ENCODE data around the gene ZFHX3.
"Not testable (repeated sequence)": the region's sequence is repeated elsewhere in the genome, so short reads cannot be mapped to it uniquely, and the experiment has no call there.

The ZFHX3 gene

GRCh38 chr16:72992142-72992601 lies 55.8 kb downstream of the ZFHX3 start:
- DNase-seq, result no peak

DNA sequence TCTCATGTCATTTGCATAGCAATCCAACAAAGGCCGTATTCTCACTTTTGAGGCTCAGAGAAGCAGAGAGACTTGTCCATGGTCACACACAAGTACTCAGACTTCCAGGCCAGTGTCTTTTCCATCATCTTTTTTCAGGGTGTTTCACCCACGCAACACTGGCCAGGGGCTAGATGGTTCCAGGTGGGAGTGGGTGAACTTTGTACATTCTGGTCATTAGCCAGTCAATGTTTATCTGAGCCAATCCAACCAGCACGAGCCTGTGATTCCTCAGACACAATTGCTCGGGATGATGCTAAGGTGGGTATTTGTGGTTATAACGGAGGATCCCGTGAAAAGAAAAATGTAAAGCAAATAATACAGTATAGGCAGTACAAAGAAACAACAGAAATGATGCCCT lies 56.3 kb downstream of the ZFHX3 start:
- no peak for DNase-seq

GRCh38 chr16:72991211-72991610 lies 56.7 kb downstream of the ZFHX3 start:
- no peak for DNase-seq

GRCh38 chr16:72990571-72990970 lies 57.4 kb downstream of the ZFHX3 start:
- no peak for DNase-seq

GRCh38 chr16:72989579-72990551 lies 58.1 kb downstream of the ZFHX3 start:
- DNase-seq, result no peak

DNA sequence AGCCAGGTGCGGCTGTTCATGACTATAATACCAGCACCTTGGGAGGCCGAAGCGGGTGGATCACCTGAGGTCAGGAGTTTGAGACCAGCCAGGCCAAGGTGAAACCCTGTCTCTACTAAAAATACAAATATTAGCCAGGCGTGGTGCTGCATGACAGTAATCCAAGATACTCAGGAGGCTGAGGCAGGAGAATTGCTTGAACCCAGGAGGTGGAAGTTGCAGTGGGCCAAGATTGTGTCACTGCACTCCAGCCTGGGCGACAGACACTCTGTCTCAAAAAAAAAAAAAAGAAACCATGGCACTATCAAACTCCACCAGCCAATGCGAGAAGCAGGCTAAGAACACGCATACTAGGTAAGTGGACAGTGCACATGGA lies 58.7 kb downstream of the ZFHX3 start:
- DNase-seq, result not testable (repeated sequence)

GRCh38 chr16:72988569-72988968 lies 59.4 kb downstream of the ZFHX3 start:
- no peak for DNase-seq

GRCh38 chr16:72987480-72987901 lies 60.4 kb downstream of the ZFHX3 start:
- no peak for DNase-seq

- no peak for DNase-seq
Measured at GRCh38 chr16:72985995-72986394, 61.9 kb downstream of the ZFHX3 start.

DNA sequence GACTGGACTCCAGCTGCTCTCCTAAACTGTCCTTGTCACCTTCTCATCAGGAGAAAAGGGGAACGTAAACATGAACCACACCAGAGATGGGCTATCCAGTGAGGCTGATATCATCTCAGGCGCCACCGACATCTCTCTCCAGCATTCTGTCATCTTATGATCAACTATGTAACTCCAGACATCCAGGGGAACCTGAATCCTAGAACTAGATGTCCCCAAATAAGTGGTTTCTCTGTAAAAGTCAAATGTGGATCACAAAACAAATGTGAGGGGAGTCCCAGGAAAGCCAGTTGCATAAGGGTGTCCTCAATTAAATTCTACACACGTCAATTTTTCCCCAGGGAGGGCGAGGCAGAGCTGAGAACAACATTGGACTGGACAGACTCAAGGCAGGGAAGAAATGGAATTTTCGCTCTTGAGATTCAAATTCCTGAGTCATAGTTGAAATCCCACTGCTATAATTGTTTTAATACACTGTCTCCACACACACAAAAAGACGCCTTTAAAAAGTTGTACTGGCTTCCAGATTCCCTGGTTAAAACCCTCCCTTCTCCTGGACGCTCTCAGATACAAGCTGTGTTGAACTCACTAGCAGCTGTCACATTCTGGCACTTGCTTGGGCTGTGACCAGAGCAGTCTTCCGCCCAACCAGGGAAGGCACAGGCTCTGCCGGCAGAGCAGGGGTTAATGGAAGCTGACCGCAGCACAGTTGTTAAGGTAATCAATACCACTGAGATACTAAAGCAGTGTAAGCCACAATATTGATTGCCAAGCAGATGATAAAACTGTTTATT lies 62.6 kb downstream of the ZFHX3 start:
- no peak for DNase-seq

- DNase-seq, result no peak
Measured at GRCh38 chr16:72983728-72984350, 64.1 kb downstream of the ZFHX3 start.

- DNase-seq, result no peak
Measured at GRCh38 chr16:72983241-72983640, 64.7 kb downstream of the ZFHX3 start.

- no peak for DNase-seq
Measured at GRCh38 chr16:72979974-72980373, 68.0 kb downstream of the ZFHX3 start.

- no peak for DNase-seq
Measured at GRCh38 chr16:72978212-72978611, 69.7 kb downstream of the ZFHX3 start.

- no peak for DNase-seq
Measured at GRCh38 chr16:72977127-72977526, 70.8 kb downstream of the ZFHX3 start.

- DNase-seq, result no peak
Measured at GRCh38 chr16:72976438-72977064, 71.4 kb downstream of the ZFHX3 start.

- no peak for DNase-seq
Measured at GRCh38 chr16:72975809-72976437, 72.0 kb downstream of the ZFHX3 start.

GRCh38 chr16:72974142-72974769 lies 73.7 kb downstream of the ZFHX3 start:
- DNase-seq, result peak; percentile 74

DNA sequence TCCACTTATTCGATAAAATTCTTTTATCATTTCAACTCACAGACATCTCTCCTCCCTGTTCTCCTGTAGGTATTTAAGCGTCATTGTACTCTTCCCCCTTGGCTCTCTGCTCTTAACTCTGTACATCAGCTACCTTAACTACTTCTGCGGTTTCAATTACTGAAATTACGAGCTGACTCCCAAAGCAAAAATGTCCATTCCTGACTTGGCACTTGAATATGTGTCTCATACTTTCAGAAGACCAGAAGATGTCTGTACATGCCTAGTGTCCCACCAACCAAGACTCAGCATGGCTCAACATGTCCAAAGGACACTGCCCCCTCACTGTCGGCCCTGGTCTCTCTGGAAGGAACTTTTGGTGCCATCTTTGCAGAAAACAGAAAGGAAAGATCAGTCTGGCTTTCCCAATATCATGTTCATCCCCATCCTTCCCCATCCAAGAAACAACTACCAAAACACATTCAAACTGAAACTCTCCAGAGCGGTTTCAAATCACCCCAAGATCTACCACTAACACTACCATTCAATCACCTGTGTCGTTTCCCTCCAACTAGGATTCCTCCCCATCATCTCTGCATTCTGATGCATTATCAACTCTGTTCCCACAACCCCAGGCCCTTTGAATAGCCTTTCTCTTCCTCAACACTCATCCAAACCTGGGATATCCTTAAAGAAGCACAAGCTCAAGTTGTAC lies 74.9 kb downstream of the ZFHX3 start:
- DNase-seq, result no peak

- no peak for DNase-seq
Measured at GRCh38 chr16:72971370-72971769, 76.6 kb downstream of the ZFHX3 start.

DNA sequence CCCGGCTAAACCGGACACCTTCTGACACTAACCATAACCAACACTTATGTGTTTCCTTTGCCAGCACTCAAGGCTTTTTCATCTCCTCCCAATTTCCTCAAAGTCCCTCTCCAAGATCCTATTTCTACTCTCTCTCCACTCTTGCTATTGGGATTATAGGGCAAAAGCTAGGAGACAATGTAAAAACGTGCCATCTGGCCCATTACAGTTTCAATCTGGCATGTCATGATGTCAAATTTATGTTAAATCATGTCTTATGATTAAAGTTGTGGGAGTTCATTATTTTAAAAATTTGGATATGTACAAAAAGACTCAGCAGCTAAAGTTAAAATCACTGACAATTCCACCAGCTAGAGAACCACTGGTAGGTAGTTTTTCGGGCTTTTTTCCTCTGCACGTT lies 77.3 kb downstream of the ZFHX3 start:
- DNase-seq, result no peak
